ENCODE data around the gene TLE1.

DNA sequence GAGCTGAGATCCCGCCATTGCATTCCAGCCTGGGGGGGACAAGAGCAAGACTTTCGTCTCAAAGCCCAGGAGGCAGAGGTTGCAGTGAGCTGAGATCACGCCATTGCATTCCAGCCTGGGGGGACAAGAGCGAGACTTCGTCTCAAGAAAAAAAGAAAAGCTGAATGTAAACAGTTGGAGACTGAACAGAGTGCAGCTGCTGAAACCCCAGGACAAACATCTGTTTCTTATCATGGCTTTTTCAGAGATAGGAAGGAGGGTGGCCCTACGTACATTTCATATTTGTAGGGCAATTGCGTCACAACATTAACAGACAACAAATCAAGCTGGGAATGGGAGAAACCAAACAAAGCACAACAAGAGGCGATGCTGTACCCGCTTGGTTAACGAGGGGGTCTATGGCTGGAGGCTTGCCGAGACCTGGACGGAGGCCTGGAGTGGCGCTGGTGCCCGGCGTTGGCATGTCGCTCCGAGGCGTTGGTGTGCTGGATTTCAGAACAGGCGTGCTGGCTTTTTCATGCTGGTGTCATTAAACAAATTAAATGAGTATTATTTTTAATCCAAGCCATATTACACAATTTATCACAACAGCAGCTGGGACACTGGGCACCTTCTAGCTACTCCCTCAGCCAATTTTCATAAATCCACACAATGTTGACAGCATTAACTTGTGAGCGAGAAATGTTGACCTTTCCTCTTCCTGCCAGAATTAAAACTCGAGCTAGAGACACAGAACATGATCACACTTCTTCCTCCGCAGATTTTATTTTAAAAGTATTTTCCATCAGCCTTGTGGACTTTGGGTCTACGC is 76.1 kb downstream of the TLE1 start:
- TF ChIP-seq CTCF (IDR thresholded peaks at IDR 0.05; ENCODE audit: poor library complexity) (no peak), EZH2 (IDR thresholded peaks at IDR 0.05; ENCODE audit: borderline replicate concordance) (no peak)

Data from hepatocyte (in vitro differentiated cells).